ENCODE data around the gene TRIM24.
"Not testable (repeated sequence)": the region's sequence is repeated elsewhere in the genome, so short reads cannot be mapped to it uniquely, and the experiment has no call there.

Gene TRIM24

GRCh38 chr7:138495485-138495884 lies 35.4 kb downstream of the TRIM24 start:
- DNase-seq: no peak

- no peak for DNase-seq
Measured at GRCh38 chr7:138499340-138499739, 39.3 kb downstream of the TRIM24 start.

- not testable (repeated sequence) for DNase-seq
Measured at GRCh38 chr7:138500303-138500702, 40.2 kb downstream of the TRIM24 start.

GRCh38 chr7:138500892-138501291 lies 40.8 kb downstream of the TRIM24 start:
- DNase-seq: no peak

- DNase-seq: no peak
Measured at GRCh38 chr7:138502023-138502767, 42.1 kb downstream of the TRIM24 start.

GRCh38 chr7:138505361-138505873 lies 45.4 kb downstream of the TRIM24 start:
- DNase-seq: no peak

GRCh38 chr7:138506764-138507163 lies 46.7 kb downstream of the TRIM24 start:
- no peak for DNase-seq

- DNase-seq: peak in 1 of 5 donors; percentile 2
Measured at GRCh38 chr7:138510003-138510402, 49.9 kb downstream of the TRIM24 start.

- no peak for DNase-seq
Measured at GRCh38 chr7:138512092-138512858, 52.2 kb downstream of the TRIM24 start.

- no peak for DNase-seq
Measured at GRCh38 chr7:138512885-138513284, 52.8 kb downstream of the TRIM24 start.

- DNase-seq: no peak
Measured at GRCh38 chr7:138513344-138513871, 53.3 kb downstream of the TRIM24 start.

- no peak for DNase-seq
Measured at GRCh38 chr7:138514044-138514443, 54.0 kb downstream of the TRIM24 start.

GRCh38 chr7:138515001-138515528 lies 55.0 kb downstream of the TRIM24 start:
- no peak for DNase-seq

GRCh38 chr7:138519061-138519798 lies 59.2 kb downstream of the TRIM24 start:
- DNase-seq: no peak

GRCh38 chr7:138520742-138521141 lies 60.7 kb downstream of the TRIM24 start:
- no peak for DNase-seq

GRCh38 chr7:138521837-138522461 lies 61.9 kb downstream of the TRIM24 start:
- DNase-seq: no peak

- no peak for DNase-seq
Measured at GRCh38 chr7:138524259-138524658, 64.2 kb downstream of the TRIM24 start.

GRCh38 chr7:138525757-138526156 lies 65.7 kb downstream of the TRIM24 start:
- no peak for DNase-seq

GRCh38 chr7:138527746-138528223 lies 67.7 kb downstream of the TRIM24 start:
- peak in 1 of 5 donors; percentile 10 for DNase-seq

GRCh38 chr7:138536833-138537232 lies 76.8 kb downstream of the TRIM24 start:
- not testable (repeated sequence) for DNase-seq

GRCh38 chr7:138538518-138538917 lies 78.5 kb downstream of the TRIM24 start:
- no peak for DNase-seq

All from T-helper 1 cell (primary cell).